HG02970 (cell line): ENCODE measurements around the gene INPP4B.

Source experiments
- ATAC-seq: cut with Tn5 transposase; IDR thresholded peaks from one replicate; pipeline ENCODE4 v1.9.1; 2021; ENCODE audit warnings: mild to moderate bottlenecking, moderate library complexity, moderate number of reproducible peaks; ENCODE audit not compliant: unreplicated experiment, low FRiP score

INPP4B gene

GRCh38 chr4:142281999-142282398 is 564.1 kb downstream of the INPP4B start:
- no peak for ATAC-seq

GRCh38 chr4:142278663-142279062 is 567.4 kb downstream of the INPP4B start:
- ATAC-seq: no peak

- ATAC-seq: no peak
These were observed 567.9 kb downstream of the INPP4B start for GRCh38 chr4:142278171-142278570.

GRCh38 chr4:142274137-142274536 is 572.0 kb downstream of the INPP4B start:
- no peak for ATAC-seq

GRCh38 chr4:142272452-142272851 is 573.6 kb downstream of the INPP4B start:
- no peak for ATAC-seq

GRCh38 chr4:142271832-142272231 is 574.3 kb downstream of the INPP4B start:
- ATAC-seq: no peak

- no peak for ATAC-seq
These were observed 579.0 kb downstream of the INPP4B start for GRCh38 chr4:142267101-142267500.

- no peak for ATAC-seq
These were observed 580.2 kb downstream of the INPP4B start for GRCh38 chr4:142265946-142266345.

GRCh38 chr4:142265536-142265935 is 580.6 kb downstream of the INPP4B start:
- no peak for ATAC-seq

- no peak for ATAC-seq
These were observed 581.1 kb downstream of the INPP4B start for GRCh38 chr4:142264961-142265360.

GRCh38 chr4:142262956-142263355 is 583.1 kb downstream of the INPP4B start:
- no peak for ATAC-seq

GRCh38 chr4:142248946-142249345 is 597.2 kb downstream of the INPP4B start:
- ATAC-seq: no peak

GRCh38 chr4:142243255-142243654 is 602.8 kb downstream of the INPP4B start:
- no peak for ATAC-seq

- no peak for ATAC-seq
These were observed 603.9 kb downstream of the INPP4B start for GRCh38 chr4:142242156-142242555.

- no peak for ATAC-seq
These were observed 607.5 kb downstream of the INPP4B start for GRCh38 chr4:142238589-142238988.

- ATAC-seq: no peak
These were observed 609.8 kb downstream of the INPP4B start for GRCh38 chr4:142236268-142236667.

GRCh38 chr4:142231787-142232186 is 614.3 kb downstream of the INPP4B start:
- ATAC-seq: no peak

- ATAC-seq: no peak
These were observed 615.1 kb downstream of the INPP4B start for GRCh38 chr4:142230991-142231390.

- no peak for ATAC-seq
These were observed 620.1 kb downstream of the INPP4B start for GRCh38 chr4:142226014-142226413.

- ATAC-seq: no peak
These were observed 624.0 kb downstream of the INPP4B start for GRCh38 chr4:142222127-142222526.

- no peak for ATAC-seq
These were observed 627.4 kb downstream of the INPP4B start for GRCh38 chr4:142218726-142219125.

GRCh38 chr4:142211444-142211843 is 634.7 kb downstream of the INPP4B start:
- ATAC-seq: no peak

- no peak for ATAC-seq
These were observed 642.6 kb downstream of the INPP4B start for GRCh38 chr4:142203505-142203904.
